ENCODE measurements around the gene BPIFA3. TPM values are rescaled to one million over a fixed set of nuclear protein-coding genes. Genes with fewer than 3 reads are reported as not detected.

Gene BPIFA3
- total and polyA plus RNA-seq, 4 experiments from 2014 or later: not detected

- Histone ChIP-seq H3K9me3 (ENCODE audit: control insufficient read depth in 1 of 2, low read length in 2 of 2) (no peaks in the 10 kb centered on the region), H3K4me1 (ENCODE audit: insufficient read depth, low read length) (no peaks in the 10 kb centered on the region), H3K27me3 (ENCODE audit: insufficient read depth, low read length) (no peaks in the 10 kb centered on the region), H3K36me3 (ENCODE audit: insufficient read depth, low read length) (no peaks in the 10 kb centered on the region), H3K4me3 (ENCODE audit: low read length in 2 of 2) (no peak overlapping the region), H3K27ac (ENCODE audit: low read depth, low read length) (no peak overlapping the region)
- H3K9me3 Mint-ChIP-seq: peaks cover 0 to 9% (median 2%) of the 10 kb centered on the region in 8 donors
- H3K27me3 Mint-ChIP-seq: peaks cover 12 to 39% of the 10 kb centered on the region in 2 donors
- H3K27ac Mint-ChIP-seq: no peak overlapping the region
- no peak for DNase-seq
- CTCF ChIA-PET (ENCODE audit: partially characterized antibody): no interaction called here
- intact Hi-C loops (cut with micrococcal nuclease): no loop called here
- H3K4me3 Mint-ChIP-seq: no peak overlapping the region
- H3K36me3 Mint-ChIP-seq: no peaks in the 10 kb centered on the region
- POLR2A ChIA-PET (ENCODE audit: partially characterized antibody): no interaction called here
- H3K4me1 Mint-ChIP-seq: no peaks in the 10 kb centered on the region
These were observed 44.3 kb downstream of the BPIFA3 start for GRCh38 chr20:33261465-33261864.

GRCh38 chr20:33262658-33263065 lies 45.5 kb downstream of the BPIFA3 start:
- no peaks in the 10 kb centered on the region for H3K4me1 ChIP-seq (ENCODE audit: insufficient read depth, low read length)
- intact Hi-C loops (cut with micrococcal nuclease): no loop called here
- H3K4me3 ChIP-seq (ENCODE audit: low read length in 2 of 2): no peak overlapping the region
- CTCF ChIA-PET (ENCODE audit: partially characterized antibody): interaction anchor here (1.1 kb wide), 1 partner anchor 11 kb away, joined by 3 read pairs; no protein-coding TSS in a partner anchor
- H3K27me3 Mint-ChIP-seq: peaks cover 8 to 37% of the 10 kb centered on the region in 2 donors
- H3K27ac Mint-ChIP-seq: no peak overlapping the region
- DNase-seq: no peak
- no peaks in the 10 kb centered on the region for H3K36me3 Mint-ChIP-seq
- no peaks in the 10 kb centered on the region for H3K36me3 ChIP-seq (ENCODE audit: insufficient read depth, low read length)
- no peaks in the 10 kb centered on the region for H3K4me1 Mint-ChIP-seq
- H3K4me3 Mint-ChIP-seq: no peak overlapping the region
- POLR2A ChIA-PET (ENCODE audit: partially characterized antibody): no interaction called here
- H3K9me3 ChIP-seq (ENCODE audit: control insufficient read depth in 1 of 2, low read length in 2 of 2): no peaks in the 10 kb centered on the region
- H3K9me3 Mint-ChIP-seq: peaks cover 0 to 9% (median 3%) of the 10 kb centered on the region in 8 donors
- no peak overlapping the region for H3K27ac ChIP-seq (ENCODE audit: low read depth, low read length)
- no peaks in the 10 kb centered on the region for H3K27me3 ChIP-seq (ENCODE audit: insufficient read depth, low read length)

GRCh38 chr20:33263784-33264183 lies 46.6 kb downstream of the BPIFA3 start:
- Mint-ChIP-seq H3K4me3 (no peak overlapping the region), H3K9me3 (peaks cover 0 to 9% (median 3%) of the 10 kb centered on the region in 8 donors), H3K27ac (no peak overlapping the region), H3K4me1 (no peaks in the 10 kb centered on the region), H3K27me3 (peaks cover 13 to 41% of the 10 kb centered on the region in 2 donors), H3K36me3 (no peaks in the 10 kb centered on the region)
- Histone ChIP-seq H3K4me3 (ENCODE audit: low read length in 2 of 2) (no peak overlapping the region), H3K4me1 (ENCODE audit: insufficient read depth, low read length) (no peaks in the 10 kb centered on the region), H3K27me3 (ENCODE audit: insufficient read depth, low read length) (no peaks in the 10 kb centered on the region), H3K27ac (ENCODE audit: low read depth, low read length) (no peak overlapping the region), H3K36me3 (ENCODE audit: insufficient read depth, low read length) (no peaks in the 10 kb centered on the region), H3K9me3 (ENCODE audit: control insufficient read depth in 1 of 2, low read length in 2 of 2) (no peaks in the 10 kb centered on the region)
- CTCF ChIA-PET (ENCODE audit: partially characterized antibody): no interaction called here
- intact Hi-C loops (cut with micrococcal nuclease): no loop called here
- DNase-seq: no peak
- POLR2A ChIA-PET (ENCODE audit: partially characterized antibody): no interaction called here

GRCh38 chr20:33267701-33268100 lies 50.5 kb downstream of the BPIFA3 start:
- H3K4me1 ChIP-seq (ENCODE audit: insufficient read depth, low read length): no peaks in the 10 kb centered on the region
- CTCF ChIA-PET (ENCODE audit: partially characterized antibody): no interaction called here
- POLR2A ChIA-PET (ENCODE audit: partially characterized antibody): no interaction called here
- Mint-ChIP-seq H3K27ac (peak overlapping the region in 1 of 7 donors; percentile 29), H3K4me3 (no peak overlapping the region), H3K36me3 (no peaks in the 10 kb centered on the region), H3K4me1 (no peaks in the 10 kb centered on the region), H3K27me3 (peaks cover 12 to 32% of the 10 kb centered on the region in 2 donors), H3K9me3 (peaks cover 0 to 2% (median 0%) of the 10 kb centered on the region in 8 donors)
- intact Hi-C loops (cut with micrococcal nuclease): no loop called here
- no peak overlapping the region for H3K27ac ChIP-seq (ENCODE audit: low read depth, low read length)
- H3K4me3 ChIP-seq (ENCODE audit: low read length in 2 of 2): no peak overlapping the region
- H3K9me3 ChIP-seq (ENCODE audit: control insufficient read depth in 1 of 2, low read length in 2 of 2): no peaks in the 10 kb centered on the region
- DNase-seq: no peak
- H3K36me3 ChIP-seq (ENCODE audit: insufficient read depth, low read length): no peaks in the 10 kb centered on the region
- no peaks in the 10 kb centered on the region for H3K27me3 ChIP-seq (ENCODE audit: insufficient read depth, low read length)

GRCh38 chr20:33272155-33272873 lies 55.2 kb downstream of the BPIFA3 start:
- CTCF ChIA-PET (ENCODE audit: partially characterized antibody): interaction anchor here (0.5 kb wide), 1 partner anchor 17 kb away, joined by 3 read pairs; no protein-coding TSS in a partner anchor
- no peaks in the 10 kb centered on the region for H3K9me3 ChIP-seq (ENCODE audit: control insufficient read depth in 1 of 2, low read length in 2 of 2)

GRCh38 chr20:33273117-33273851 lies 56.1 kb downstream of the BPIFA3 start:
- no peaks in the 10 kb centered on the region for H3K4me1 ChIP-seq (ENCODE audit: insufficient read depth, low read length)
- Mint-ChIP-seq H3K4me3 (no peak overlapping the region), H3K36me3 (no peaks in the 10 kb centered on the region), H3K4me1 (peaks cover 0 to 1% (median 0%) of the 10 kb centered on the region in 4 donors), H3K9me3 (no peaks in the 10 kb centered on the region), H3K27me3 (peaks cover 9 to 12% of the 10 kb centered on the region in 2 donors), H3K27ac (no peak overlapping the region)
- ChIA-PET CTCF (ENCODE audit: partially characterized antibody) (no interaction called here), POLR2A (ENCODE audit: partially characterized antibody) (no interaction called here)
- DNase-seq: no peak
- H3K9me3 ChIP-seq (ENCODE audit: control insufficient read depth in 1 of 2, low read length in 2 of 2): no peaks in the 10 kb centered on the region
- no peaks in the 10 kb centered on the region for H3K36me3 ChIP-seq (ENCODE audit: insufficient read depth, low read length)
- H3K27me3 ChIP-seq (ENCODE audit: insufficient read depth, low read length): no peaks in the 10 kb centered on the region
- H3K27ac ChIP-seq (ENCODE audit: low read depth, low read length): no peak overlapping the region
- no peak overlapping the region for H3K4me3 ChIP-seq (ENCODE audit: low read length in 2 of 2)
- intact Hi-C loops (cut with micrococcal nuclease): no loop called here

More at GRCh38 chr20:33272155-33272873, 55.2 kb downstream of the BPIFA3 start:
- Mint-ChIP-seq H3K36me3 (no peaks in the 10 kb centered on the region), H3K9me3 (no peaks in the 10 kb centered on the region), H3K4me1 (peaks cover 0 to 1% (median 0%) of the 10 kb centered on the region in 4 donors), H3K27ac (no peak overlapping the region), H3K4me3 (no peak overlapping the region), H3K27me3 (peaks cover 13 to 17% of the 10 kb centered on the region in 2 donors)
- intact Hi-C loops (cut with micrococcal nuclease): no loop called here
- no peaks in the 10 kb centered on the region for H3K27me3 ChIP-seq (ENCODE audit: insufficient read depth, low read length)
- no peaks in the 10 kb centered on the region for H3K36me3 ChIP-seq (ENCODE audit: insufficient read depth, low read length)
- POLR2A ChIA-PET (ENCODE audit: partially characterized antibody): no interaction called here
- no peaks in the 10 kb centered on the region for H3K4me1 ChIP-seq (ENCODE audit: insufficient read depth, low read length)
- DNase-seq: no peak
- no peak overlapping the region for H3K4me3 ChIP-seq (ENCODE audit: low read length in 2 of 2)
- H3K27ac ChIP-seq (ENCODE audit: low read depth, low read length): no peak overlapping the region

GRCh38 chr20:33275215-33275614 lies 58.1 kb downstream of the BPIFA3 start:
- POLR2A ChIA-PET (ENCODE audit: partially characterized antibody): no interaction called here
- Histone ChIP-seq H3K4me1 (ENCODE audit: insufficient read depth, low read length) (no peaks in the 10 kb centered on the region), H3K4me3 (ENCODE audit: low read length in 2 of 2) (no peak overlapping the region), H3K27ac (ENCODE audit: low read depth, low read length) (no peak overlapping the region), H3K9me3 (ENCODE audit: control insufficient read depth in 1 of 2, low read length in 2 of 2) (no peaks in the 10 kb centered on the region), H3K36me3 (ENCODE audit: insufficient read depth, low read length) (no peaks in the 10 kb centered on the region), H3K27me3 (ENCODE audit: insufficient read depth, low read length) (no peaks in the 10 kb centered on the region)
- CTCF ChIA-PET (ENCODE audit: partially characterized antibody): no interaction called here
- H3K27ac Mint-ChIP-seq: no peak overlapping the region
- intact Hi-C loops (cut with micrococcal nuclease): no loop called here
- no peak for DNase-seq
- H3K4me3 Mint-ChIP-seq: no peak overlapping the region
- peaks cover 4 to 18% of the 10 kb centered on the region in 2 donors for H3K27me3 Mint-ChIP-seq
- H3K36me3 Mint-ChIP-seq: no peaks in the 10 kb centered on the region
- H3K9me3 Mint-ChIP-seq: no peaks in the 10 kb centered on the region
- H3K4me1 Mint-ChIP-seq: peaks cover 0 to 1% (median 0%) of the 10 kb centered on the region in 4 donors

Measured in CD4-positive, alpha-beta memory T cell (primary cell).